ENCODE measurements around the gene ANG.
A peak's percentile ranks its signal among the peaks of the same experiment; 100 is the strongest.
"Not testable (repeated sequence)": the region's sequence is repeated elsewhere in the genome, so short reads cannot be mapped to it uniquely, and the experiment has no call there.

The ANG gene

GRCh38 chr14:20700965-20701364 is 12.4 kb downstream of the ANG start:
- not testable (repeated sequence) for DNase-seq

- DNase-seq: no peak
Measured at GRCh38 chr14:20706657-20707355, 18.2 kb downstream of the ANG start.

- no peak for DNase-seq
Measured at GRCh38 chr14:20707622-20708021, 19.1 kb downstream of the ANG start.

GRCh38 chr14:20711261-20711660 is 22.7 kb downstream of the ANG start:
- no peak for DNase-seq

GRCh38 chr14:20711685-20712084 is 23.1 kb downstream of the ANG start:
- no peak for DNase-seq

- DNase-seq: no peak
Measured at GRCh38 chr14:20712904-20713303, 24.3 kb downstream of the ANG start.

GRCh38 chr14:20714593-20715250 is 26.2 kb downstream of the ANG start:
- DNase-seq: peak; percentile 19

GRCh38 chr14:20719777-20720176 is 31.2 kb downstream of the ANG start:
- DNase-seq: no peak

GRCh38 chr14:20720741-20721140 is 32.2 kb downstream of the ANG start:
- DNase-seq: no peak

GRCh38 chr14:20722016-20722415 is 33.5 kb downstream of the ANG start:
- no peak for DNase-seq

GRCh38 chr14:20723488-20723887 is 34.9 kb downstream of the ANG start:
- DNase-seq: no peak

- not testable (repeated sequence) for DNase-seq
Measured at GRCh38 chr14:20726121-20726520, 37.6 kb downstream of the ANG start.

- no peak for DNase-seq
Measured at GRCh38 chr14:20726531-20726930, 38.0 kb downstream of the ANG start.

GRCh38 chr14:20730891-20731290 is 42.3 kb downstream of the ANG start:
- no peak for DNase-seq

- DNase-seq: no peak
Measured at GRCh38 chr14:20732477-20732876, 43.9 kb downstream of the ANG start.

GRCh38 chr14:20732979-20733635 is 44.5 kb downstream of the ANG start:
- no peak for DNase-seq

- no peak for DNase-seq
Measured at GRCh38 chr14:20733684-20734429, 45.3 kb downstream of the ANG start.

- DNase-seq: no peak
Measured at GRCh38 chr14:20734430-20734806, 45.9 kb downstream of the ANG start.

- not testable (repeated sequence) for DNase-seq
Measured at GRCh38 chr14:20738292-20738691, 49.7 kb downstream of the ANG start.

- DNase-seq: no peak
Measured at GRCh38 chr14:20742132-20742531, 53.6 kb downstream of the ANG start.

GRCh38 chr14:20743556-20743955 is 55.0 kb downstream of the ANG start:
- DNase-seq: no peak
